ENCODE data around the gene STEAP3.

DNA sequence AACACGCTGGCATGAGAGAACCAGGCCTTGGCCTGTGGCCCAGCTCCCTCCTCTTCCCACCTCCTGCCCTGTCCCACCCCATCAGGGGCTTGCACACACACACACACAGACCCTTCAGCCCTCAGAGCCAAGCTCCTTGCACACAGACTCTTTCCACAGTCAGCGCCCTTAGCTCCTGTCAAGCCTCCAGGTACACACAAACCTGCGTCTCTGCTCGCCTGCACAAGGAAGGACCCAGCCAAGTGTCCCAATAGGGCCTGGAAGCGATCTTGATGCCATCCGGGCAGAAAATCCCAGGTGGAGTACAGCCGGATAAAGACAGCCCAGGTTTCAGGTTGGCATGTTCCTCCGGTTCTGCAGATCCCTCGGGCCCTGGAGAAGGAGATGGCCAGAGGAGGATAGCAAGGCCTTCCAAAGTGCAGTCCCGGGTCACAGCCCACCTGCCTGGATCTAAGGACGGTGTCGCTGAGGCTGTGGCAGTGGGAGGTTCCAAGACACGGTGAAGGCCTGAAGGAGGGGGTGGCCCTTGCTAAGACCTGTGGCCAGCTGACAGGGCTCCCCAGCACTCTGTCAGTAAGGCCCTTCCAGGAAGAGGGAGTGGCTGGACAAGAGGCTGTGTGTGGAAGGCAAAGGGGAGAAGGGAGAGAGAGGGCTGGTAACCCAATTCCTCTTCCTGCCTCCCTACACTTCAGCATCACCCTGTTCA lies 18.5 kb upstream of the STEAP3 start:
- TF ChIP-seq, protein P1, sequence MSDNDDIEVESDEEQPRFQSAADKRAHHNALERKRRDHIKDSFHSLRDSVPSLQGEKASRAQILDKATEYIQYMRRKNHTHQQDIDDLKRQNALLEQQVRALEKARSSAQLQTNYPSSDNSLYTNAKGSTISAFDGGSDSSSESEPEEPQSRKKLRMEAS (IDR thresholded peaks at IDR 0.05), result no peak
- no peak for TF ChIP-seq POLR2AphosphoS5 (IDR thresholded peaks at IDR 0.05; ENCODE audit: low read depth, low read length)
- TF ChIP-seq YY1 (IDR thresholded peaks at IDR 0.05; ENCODE audit: extremely low read depth, insufficient replicate concordance, low read depth, low read length), result no peak
- TF ChIP-seq, protein P2, sequence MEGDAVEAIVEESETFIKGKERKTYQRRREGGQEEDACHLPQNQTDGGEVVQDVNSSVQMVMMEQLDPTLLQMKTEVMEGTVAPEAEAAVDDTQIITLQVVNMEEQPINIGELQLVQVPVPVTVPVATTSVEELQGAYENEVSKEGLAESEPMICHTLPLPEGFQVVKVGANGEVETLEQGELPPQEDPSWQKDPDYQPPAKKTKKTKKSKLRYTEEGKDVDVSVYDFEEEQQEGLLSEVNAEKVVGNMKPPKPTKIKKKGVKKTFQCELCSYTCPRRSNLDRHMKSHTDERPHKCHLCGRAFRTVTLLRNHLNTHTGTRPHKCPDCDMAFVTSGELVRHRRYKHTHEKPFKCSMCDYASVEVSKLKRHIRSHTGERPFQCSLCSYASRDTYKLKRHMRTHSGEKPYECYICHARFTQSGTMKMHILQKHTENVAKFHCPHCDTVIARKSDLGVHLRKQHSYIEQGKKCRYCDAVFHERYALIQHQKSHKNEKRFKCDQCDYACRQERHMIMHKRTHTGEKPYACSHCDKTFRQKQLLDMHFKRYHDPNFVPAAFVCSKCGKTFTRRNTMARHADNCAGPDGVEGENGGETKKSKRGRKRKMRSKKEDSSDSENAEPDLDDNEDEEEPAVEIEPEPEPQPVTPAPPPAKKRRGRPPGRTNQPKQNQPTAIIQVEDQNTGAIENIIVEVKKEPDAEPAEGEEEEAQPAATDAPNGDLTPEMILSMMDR (IDR thresholded peaks at IDR 0.05 in 2 of 3, conservative IDR thresholded peaks at IDR 0.05 in 1 of 3; ENCODE audit: borderline replicate concordance in 1 of 3, insufficient read depth in 1 of 3, low read depth in 2 of 3, low read length in 2 of 3), result no peak
- TF ChIP-seq RAD21 (IDR thresholded peaks at IDR 0.05; ENCODE audit: low read depth), result no peak
- TF ChIP-seq SRF (IDR thresholded peaks at IDR 0.05; ENCODE audit: low read depth), result no peak
- TF ChIP-seq POLR2A (IDR thresholded peaks at IDR 0.05; ENCODE audit: borderline replicate concordance, extremely low read depth, insufficient read depth, insufficient read length), result no peak
- TF ChIP-seq EZH2phosphoT487 (IDR thresholded peaks at IDR 0.05; ENCODE audit: borderline replicate concordance), result no peak

Measured in HCT116 (cell line).